ENCODE results near the gene CAPZA1.

CAPZA1 gene

GRCh38 chr1:112702067-112702395 is 82.4 kb downstream of the CAPZA1 start:
- H3K79me2 ChIP-seq (ENCODE audit: insufficient read depth, low read depth): peaks cover 17% of the 10 kb centered on the region
- no peaks in the 10 kb centered on the region for H3K36me3 ChIP-seq (ENCODE audit: insufficient read depth)
- no peak overlapping the region for H3K9ac ChIP-seq
- no peak for TF ChIP-seq CTCF (conservative IDR thresholded peaks at IDR 0.05; ENCODE audit: low read depth, low read length)
- H3K4me3 ChIP-seq (IDR thresholded peaks at IDR 0.05; ENCODE audit: insufficient read depth, low read depth, low read length): no peak overlapping the region
- no peak overlapping the region for H2AFZ ChIP-seq (ENCODE audit: low read depth)
- H3K4me2 ChIP-seq: no peak overlapping the region; the same call in 1 of the 2 replicates
- H3K4me1 ChIP-seq (ENCODE audit: low read depth, poor library complexity, severe bottlenecking): peaks cover 57% of the 10 kb centered on the region
- no peaks in the 10 kb centered on the region for H4K20me1 ChIP-seq (ENCODE audit: insufficient read depth)
- no peaks in the 10 kb centered on the region for H3K27me3 ChIP-seq (ENCODE audit: insufficient read depth, low read depth)
- H3K27ac ChIP-seq: no peak overlapping the region; the same call in 1 of the 2 replicates

- Histone ChIP-seq H3K4me1 (ENCODE audit: low read depth, poor library complexity, severe bottlenecking) (peaks cover 53% of the 10 kb centered on the region), H3K4me2 (no peak overlapping the region), H3K36me3 (ENCODE audit: insufficient read depth) (no peaks in the 10 kb centered on the region), H3K9ac (no peak overlapping the region), H3K27me3 (ENCODE audit: insufficient read depth, low read depth) (no peaks in the 10 kb centered on the region), H2AFZ (ENCODE audit: low read depth) (no peak overlapping the region), H4K20me1 (ENCODE audit: insufficient read depth) (no peaks in the 10 kb centered on the region), H3K79me2 (ENCODE audit: insufficient read depth, low read depth) (peaks cover 17% of the 10 kb centered on the region), H3K27ac (no peak overlapping the region), H3K4me3 (IDR thresholded peaks at IDR 0.05; ENCODE audit: insufficient read depth, low read depth, low read length) (no peak overlapping the region)
- no peak for TF ChIP-seq CTCF (conservative IDR thresholded peaks at IDR 0.05; ENCODE audit: low read depth, low read length)
Measured at GRCh38 chr1:112702420-112703261, 83.0 kb downstream of the CAPZA1 start.

- Histone ChIP-seq H4K20me1 (ENCODE audit: insufficient read depth) (no peaks in the 10 kb centered on the region), H3K27me3 (ENCODE audit: insufficient read depth, low read depth) (no peaks in the 10 kb centered on the region), H3K36me3 (ENCODE audit: insufficient read depth) (no peaks in the 10 kb centered on the region), H3K79me2 (ENCODE audit: insufficient read depth, low read depth) (peaks cover 17% of the 10 kb centered on the region), H3K4me3 (IDR thresholded peaks at IDR 0.05; ENCODE audit: insufficient read depth, low read depth, low read length) (no peak overlapping the region), H2AFZ (ENCODE audit: low read depth) (no peak overlapping the region), H3K4me2 (peak overlapping the region; percentile 92; the same call in 1 of the 2 replicates), H3K9ac (no peak overlapping the region), H3K4me1 (ENCODE audit: low read depth, poor library complexity, severe bottlenecking) (peaks cover 46% of the 10 kb centered on the region), H3K27ac (no peak overlapping the region)
- no peak for TF ChIP-seq CTCF (conservative IDR thresholded peaks at IDR 0.05; ENCODE audit: low read depth, low read length)
Measured at GRCh38 chr1:112703706-112704105, 84.1 kb downstream of the CAPZA1 start.

- no peak for TF ChIP-seq CTCF (conservative IDR thresholded peaks at IDR 0.05; ENCODE audit: low read depth, low read length)
- H3K9ac ChIP-seq: peak overlapping the region; percentile 57; the same call in 1 of the 2 replicates
- H3K27ac ChIP-seq: peak overlapping the region; percentile 68
- H3K79me2 ChIP-seq (ENCODE audit: insufficient read depth, low read depth): peaks cover 17% of the 10 kb centered on the region
- no peaks in the 10 kb centered on the region for H3K27me3 ChIP-seq (ENCODE audit: insufficient read depth, low read depth)
- 0 out of 2 replicates have a peak overlapping the region, but pooled peaks have one; percentile 30 for H2AFZ ChIP-seq (ENCODE audit: low read depth)
- H4K20me1 ChIP-seq (ENCODE audit: insufficient read depth): no peaks in the 10 kb centered on the region
- no peaks in the 10 kb centered on the region for H3K36me3 ChIP-seq (ENCODE audit: insufficient read depth)
- peak overlapping the region; percentile 92 for H3K4me2 ChIP-seq
- H3K4me3 ChIP-seq (IDR thresholded peaks at IDR 0.05; ENCODE audit: insufficient read depth, low read depth, low read length): no peak overlapping the region
- H3K4me1 ChIP-seq (ENCODE audit: low read depth, poor library complexity, severe bottlenecking): peaks cover 39% of the 10 kb centered on the region
Measured at GRCh38 chr1:112704391-112704933, 84.8 kb downstream of the CAPZA1 start.

Measured in KMS-11 (cell line).